Measurements from ENCODE around the gene MAPRE2.

MAPRE2 gene

GRCh38 chr18:35121038-35121437, 79.8 kb downstream of the MAPRE2 start:
- no peak for TF ChIP-seq CTCF (IDR thresholded peaks at IDR 0.05; ENCODE audit: borderline replicate concordance, insufficient read depth, low read depth, low read length)

GRCh38 chr18:35121531-35121930, 80.3 kb downstream of the MAPRE2 start:
- no peak overlapping the region for H3K4me3 ChIP-seq (ENCODE audit: low read depth, low read length)
- no peak for TF ChIP-seq CTCF (IDR thresholded peaks at IDR 0.05; ENCODE audit: borderline replicate concordance, insufficient read depth, low read depth, low read length)

More at GRCh38 chr18:35121038-35121437, 79.8 kb downstream of the MAPRE2 start:
- H3K4me3 ChIP-seq (ENCODE audit: low read depth, low read length) = no peak overlapping the region

- no peak overlapping the region for H3K4me3 ChIP-seq (ENCODE audit: low read depth, low read length)
- TF ChIP-seq CTCF (IDR thresholded peaks at IDR 0.05; ENCODE audit: borderline replicate concordance, insufficient read depth, low read depth, low read length) = peak; percentile 75
Observed at GRCh38 chr18:35122586-35123224, 81.5 kb downstream of the MAPRE2 start.

GRCh38 chr18:35123811-35124210, 82.6 kb downstream of the MAPRE2 start:
- no peak overlapping the region for H3K4me3 ChIP-seq (ENCODE audit: low read depth, low read length)
- no peak for TF ChIP-seq CTCF (IDR thresholded peaks at IDR 0.05; ENCODE audit: borderline replicate concordance, insufficient read depth, low read depth, low read length)

GRCh38 chr18:35127201-35127600, 86.0 kb downstream of the MAPRE2 start:
- 0 out of 2 replicates have a peak, but pooled peaks have one; percentile 13 for TF ChIP-seq CTCF (IDR thresholded peaks at IDR 0.05; ENCODE audit: borderline replicate concordance, insufficient read depth, low read depth, low read length)
- H3K4me3 ChIP-seq (ENCODE audit: low read depth, low read length) = no peak overlapping the region

GRCh38 chr18:35128675-35129074, 87.5 kb downstream of the MAPRE2 start:
- TF ChIP-seq CTCF (IDR thresholded peaks at IDR 0.05; ENCODE audit: borderline replicate concordance, insufficient read depth, low read depth, low read length) = no peak
- H3K4me3 ChIP-seq (ENCODE audit: low read depth, low read length) = no peak overlapping the region

- TF ChIP-seq CTCF (IDR thresholded peaks at IDR 0.05; ENCODE audit: borderline replicate concordance, insufficient read depth, low read depth, low read length) = no peak
- no peak overlapping the region for H3K4me3 ChIP-seq (ENCODE audit: low read depth, low read length)
Observed at GRCh38 chr18:35130236-35130635, 89.0 kb downstream of the MAPRE2 start.

All from GM12875 (cell line).